Activated CD4-positive, alpha-beta T cell treated with anti-CD3 and anti-CD28 coated beads, Interleukin-10, Interleukin-2, amounts not matched to agents 100 ng/mL and 50 ng/mL, durations not matched to agents 16 hours and 8 hours (primary cell): ENCODE measurements around the gene PPP1R12A.

Experiments used
- DNase-seq: peaks from one replicate; pipeline ENCODE4 v3.0.0-alpha.2; 2020

Gene PPP1R12A

GRCh38 chr12:79763766-79764452 is 171.0 kb downstream of the PPP1R12A start:
- DNase-seq: no peak

- no peak for DNase-seq
These were observed 173.6 kb downstream of the PPP1R12A start for GRCh38 chr12:79761341-79761740.

GRCh38 chr12:79747274-79747673 is 187.6 kb downstream of the PPP1R12A start:
- no peak for DNase-seq

DNA sequence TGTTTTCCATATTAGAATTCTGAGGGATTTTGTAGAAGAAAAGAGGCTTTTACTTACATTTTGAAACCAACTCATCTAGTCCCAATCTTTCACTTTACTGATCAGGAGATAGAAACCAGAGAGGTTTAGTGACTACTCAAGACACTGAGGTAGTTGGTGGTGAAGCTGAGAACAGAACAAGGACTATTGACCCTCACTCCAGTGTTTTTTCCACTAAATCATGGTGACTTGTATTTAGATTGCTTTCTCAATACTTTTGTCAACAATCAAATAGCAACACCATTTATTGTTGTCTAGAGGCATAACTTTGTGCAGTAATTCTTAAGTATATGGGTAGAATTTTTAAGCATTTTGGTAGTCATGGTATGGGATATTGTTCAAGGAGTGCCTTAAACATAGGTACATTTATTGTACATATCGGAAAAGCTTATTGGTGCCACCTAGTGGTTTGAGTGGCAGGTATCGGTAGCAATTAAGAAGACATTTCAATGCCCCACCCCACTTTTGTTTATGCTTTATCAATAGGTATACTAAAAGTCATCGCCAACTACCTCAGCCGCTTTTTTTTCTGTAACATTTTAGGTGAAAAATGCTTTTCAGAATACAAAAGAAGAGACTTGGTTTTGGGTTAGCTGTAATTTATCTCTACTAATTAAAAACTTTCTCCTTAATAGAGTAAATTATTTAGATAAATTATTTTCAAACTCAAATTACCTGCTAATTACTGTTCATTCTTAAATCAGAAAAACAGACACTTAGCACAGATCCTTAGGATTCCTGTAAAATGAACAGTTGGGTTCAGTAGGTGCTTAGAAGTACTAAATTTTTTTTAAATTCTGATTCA is 196.8 kb downstream of the PPP1R12A start:
- DNase-seq: peak; percentile 64

GRCh38 chr12:79732638-79733037 is 202.3 kb downstream of the PPP1R12A start:
- DNase-seq: no peak

- DNase-seq: no peak
These were observed 208.9 kb downstream of the PPP1R12A start for GRCh38 chr12:79725987-79726386.
